Right lobe of liver (tissue), 6 donors: ENCODE measurements around the gene EYA2. TPM values are rescaled to one million over a fixed set of nuclear protein-coding genes. Genes with fewer than 3 reads are reported as not detected.
A peak's percentile ranks its signal among the peaks of the same experiment; 100 is the strongest.

ENCODE experiments used
- ATAC-seq, 4 donors: fragments of 200-7000 bp; cut with Tn5 transposase; one replicate each; pipeline ENCODE4 v1.9.1; 2020; ENCODE audit warnings: mild to moderate bottlenecking in 4 of 4, moderate library complexity in 4 of 4
- DNase-seq, 3 donors: peaks; one replicate each; pipeline ENCODE4 v3.0.0-alpha.2; 2020
- H3K27ac ChIP-seq, 3 donors: fragments of 200-600 bp; one replicate each; pipeline ENCODE4 v1.8.0; 2022
- H3K27me3 ChIP-seq, 2 donors: fragments of 200-600 bp; one replicate each; pipeline ENCODE4 v1.8.0; 2022
- H3K36me3 ChIP-seq, 4 donors: fragments of 200-600 bp; sonication (generic) in 1 of 4; one replicate each; pipeline versions ENCODE4 v1.5.1 to v1.8.0; 2017 to 2022; ENCODE audit warnings: control low read depth in 1 of 4
- H3K4me1 ChIP-seq, 4 donors: fragments of 200-600 bp; sonication (generic) in 1 of 4; one replicate each; pipeline versions ENCODE4 v1.5.1 to v1.8.0; 2017 to 2022; ENCODE audit warnings: control low read depth in 1 of 4
- H3K4me3 ChIP-seq, 3 donors: fragments of 200-600 bp; one replicate each; pipeline ENCODE4 v1.8.0; 2022
- H3K9me3 ChIP-seq, 4 donors: fragments of 200-600 bp; sonication (generic) in 1 of 4; one replicate each; pipeline versions ENCODE4 v1.5.1 to v1.8.0; 2017 to 2022; ENCODE audit warnings: control low read depth in 1 of 4
- CTCF ChIP-seq, 4 donors: fragments of 200-600 bp in 3 of 4; fragments of 450-650 bp in 1 of 4; IDR thresholded peaks; one replicate each; pipeline versions ENCODE4 v1.5.1 to v1.8.0; 2016 to 2022; ENCODE audit warnings: antibody characterized with exemption in 4 of 4, mild to moderate bottlenecking in 2 of 4
- POLR2A ChIP-seq: fragments of 450-650 bp; IDR thresholded peaks from one replicate; pipeline ENCODE4 v1.6.1; 2017; ENCODE audit warnings: antibody characterized with exemption, mild to moderate bottlenecking
- WGBS: methylation state at CpG from one replicate; pipeline ENCODE4 v1.1.6; 2018; ENCODE audit warnings: low coverage, low lambda C conversion rate; ENCODE audit not compliant: insufficient coverage; ENCODE audit errors: missing lambda C conversion rate; 5-methylcytosine and 5-hydroxymethylcytosine counted together
- intact Hi-C, 2 donors: fragments of 100-400 bp; cut with DNase I; formaldehyde crosslinking; loops; one replicate each; pipeline versions ENCODE4 v1.11.2 to v1.14.1; 2022
- total RNA-seq, 6 experiments: library from RNA; depleted of rRNA in 2 of 6; stranded (reverse); fragments of >200 nt in 2 of 6; fragmentation: NEBNext Ultra II Directional in 3 of 6; extraction: Animal tissue kit (Norgen Biotek cat#: 25700) in 3 of 6; gene quantifications; one replicate each; pipeline versions ENCODE4 v1.1.0 to v1.2.4, GENCODE V29; 2016 to 2023
- donor health status: DM: no; HTN: yes; CAD: no.
- donor health status: DM: no; HTN: no; CAD: no.
- donor health status: DM: no; HTN: no; CAD: no.
- donor health status: DM: no; HTN: yes; CAD: no.
- donor health status: DM: no; HTN: yes; CAD: no.

The EYA2 gene
- total RNA-seq, 6 experiments from 2014 or later: 0.12 to 3.0 (median 0.49) TPM

GRCh38 chr20:46964618-46965455, 70.2 kb downstream of the EYA2 start:
- WGBS: 81% methylated on average over 10 of the region's 17 CpGs
- H3K4me1 ChIP-seq: no peaks in the 10 kb centered on the region
- intact Hi-C loops: no loop called here
- H3K36me3 ChIP-seq: no peaks in the 10 kb centered on the region
- TF ChIP-seq CTCF (IDR thresholded peaks at IDR 0.05) (no peak), POLR2A (no peak)
- H3K27me3 ChIP-seq: no peaks in the 10 kb centered on the region
- H3K9me3 ChIP-seq: no peaks in the 10 kb centered on the region
- no peak overlapping the region for H3K27ac ChIP-seq
- no peak for DNase-seq
- H3K4me3 ChIP-seq: no peak overlapping the region
- peak in 1 of 4 donors; percentile 28 for ATAC-seq

GRCh38 chr20:46965477-46965876, 70.8 kb downstream of the EYA2 start:
- WGBS: 27% methylated on average over 5 of the region's 14 CpGs
- intact Hi-C loops: no loop called here
- H3K4me3 ChIP-seq: no peak overlapping the region
- ATAC-seq (peak in 3 of 4 donors; percentile 31 to 78 (median 54)), DNase-seq (peak in 2 of 3 donors; percentile 39 to 68)
- no peaks in the 10 kb centered on the region for H3K27me3 ChIP-seq
- H3K36me3 ChIP-seq: no peaks in the 10 kb centered on the region
- H3K4me1 ChIP-seq: no peaks in the 10 kb centered on the region
- no peak overlapping the region for H3K27ac ChIP-seq
- TF ChIP-seq POLR2A: no peak
- no peak for TF ChIP-seq CTCF (IDR thresholded peaks at IDR 0.05)
- H3K9me3 ChIP-seq: no peaks in the 10 kb centered on the region

- H3K4me1 ChIP-seq: no peaks in the 10 kb centered on the region
- ATAC-seq (no peak), DNase-seq (no peak)
- no peaks in the 10 kb centered on the region for H3K27me3 ChIP-seq
- no peak overlapping the region for H3K4me3 ChIP-seq
- TF ChIP-seq CTCF (IDR thresholded peaks at IDR 0.05) (no peak), POLR2A (no peak)
- 55% methylated on average over 1 of the region's 2 CpGs for WGBS
- no peak overlapping the region for H3K27ac ChIP-seq
- H3K36me3 ChIP-seq: no peaks in the 10 kb centered on the region
- intact Hi-C loops: no loop called here
- no peaks in the 10 kb centered on the region for H3K9me3 ChIP-seq
Observed at GRCh38 chr20:46967646-46968045, 73.0 kb downstream of the EYA2 start.

- Histone ChIP-seq H3K9me3 (no peaks in the 10 kb centered on the region), H3K27ac (no peak overlapping the region), H3K27me3 (no peaks in the 10 kb centered on the region), H3K36me3 (no peaks in the 10 kb centered on the region), H3K4me3 (no peak overlapping the region), H3K4me1 (no peaks in the 10 kb centered on the region)
- DNase-seq (no peak), ATAC-seq (no peak)
- TF ChIP-seq CTCF (IDR thresholded peaks at IDR 0.05) (no peak), POLR2A (no peak)
- intact Hi-C loops: no loop called here
- 19% methylated on average over 4 of the region's 4 CpGs for WGBS
Observed at GRCh38 chr20:46970937-46971630, 76.4 kb downstream of the EYA2 start.
